ENCODE measurements around the gene RYR1.

GRCh38 chr19:38534574-38534973 is 101.1 kb downstream of the RYR1 start:
- TF ChIP-seq CTCF (IDR thresholded peaks at IDR 0.05) = no peak
- no peak for TF ChIP-seq EZH2 (IDR thresholded peaks at IDR 0.05; ENCODE audit: borderline replicate concordance, insufficient read depth, low read depth, low read length, poor library complexity, severe bottlenecking)

Data from B cell (primary cell).